GM18867 (cell line): ENCODE data around the gene UNKL.

ENCODE experiments used
- ATAC-seq: cut with Tn5 transposase; IDR thresholded peaks from one replicate; pipeline ENCODE4 v1.9.1; 2021; ENCODE audit warnings: mild to moderate bottlenecking, moderate library complexity; ENCODE audit not compliant: unreplicated experiment

The UNKL gene

GRCh38 chr16:1356061-1356900 lies 58.2 kb downstream of the UNKL start:
- no peak for ATAC-seq

- no peak for ATAC-seq
These were observed 58.9 kb downstream of the UNKL start for GRCh38 chr16:1355591-1355990.

GRCh38 chr16:1354815-1355540 lies 59.5 kb downstream of the UNKL start:
- no peak for ATAC-seq

GRCh38 chr16:1351582-1352362 lies 62.7 kb downstream of the UNKL start, which contains the start of the genes GNPTG and TSR3:
GNPTG (plus strand) TSS chr16:1351931; CDS start chr16:1351966, 35 bp downstream.
TSR3 (minus strand) TSS chr16:1351878; CDS start chr16:1351804, 74 bp downstream.
- ATAC-seq, result peak; percentile 64

- ATAC-seq, result peak; percentile 14
These were observed 63.3 kb downstream of the UNKL start for GRCh38 chr16:1351215-1351581.

- ATAC-seq, result no peak
These were observed 63.8 kb downstream of the UNKL start for GRCh38 chr16:1350691-1351090.

GRCh38 chr16:1349951-1350350 lies 64.6 kb downstream of the UNKL start:
- ATAC-seq, result no peak

- ATAC-seq, result no peak
These were observed 65.2 kb downstream of the UNKL start for GRCh38 chr16:1349351-1349750.

- ATAC-seq, result no peak
These were observed 65.6 kb downstream of the UNKL start for GRCh38 chr16:1348926-1349325.

- no peak for ATAC-seq
These were observed 66.1 kb downstream of the UNKL start for GRCh38 chr16:1348441-1348840.

- no peak for ATAC-seq
These were observed 66.5 kb downstream of the UNKL start for GRCh38 chr16:1347962-1348361.

- no peak for ATAC-seq
These were observed 67.1 kb downstream of the UNKL start for GRCh38 chr16:1347286-1347855.

- no peak for ATAC-seq
These were observed 67.8 kb downstream of the UNKL start for GRCh38 chr16:1346422-1347285.

GRCh38 chr16:1345651-1346421 lies 68.7 kb downstream of the UNKL start:
- no peak for ATAC-seq

GRCh38 chr16:1345087-1345486 lies 69.4 kb downstream of the UNKL start:
- no peak for ATAC-seq

GRCh38 chr16:1344499-1344898 lies 70.0 kb downstream of the UNKL start:
- ATAC-seq, result no peak

- ATAC-seq, result no peak
These were observed 70.9 kb downstream of the UNKL start for GRCh38 chr16:1343428-1344242.
